ENCODE results near the gene CREBBP. TPM values are rescaled to one million over a fixed set of nuclear protein-coding genes. Genes with fewer than 3 reads are reported as not detected.

The CREBBP gene
- polyA plus RNA-seq, 1 of the 3 experiments (the other 2 are of a cell fraction): 5.7 TPM

GRCh38 chr16:3687792-3688191 is 192.7 kb downstream of the CREBBP start:
- Histone ChIP-seq H3K9me2 (no peaks in the 10 kb centered on the region), H3K79me2 (ENCODE audit: insufficient read depth) (no peaks in the 10 kb centered on the region), H3K4me1 (ENCODE audit: control insufficient read depth in 1 of 2, insufficient read depth in 2 of 2, low read depth in 1 of 2, low read length in 1 of 2) (peaks cover 5 to 6% of the 10 kb centered on the region in 2 experiments; a peak in 3 of 4 replicates), H3K36me3 (replicated peaks in 1 of 2; ENCODE audit: control insufficient read depth in 1 of 2, insufficient read depth in 2 of 2, low read length in 1 of 2) (peaks cover 31 to 43% of the 10 kb centered on the region in 2 experiments), H3F3A (replicated peaks; ENCODE audit: insufficient read depth) (no peaks in the 10 kb centered on the region), H3K9me3 (no peaks in the 10 kb centered on the region), H3K9ac (no peak overlapping the region), H4K20me1 (ENCODE audit: insufficient read depth) (no peaks in the 10 kb centered on the region), H3K27me3 (ENCODE audit: insufficient read depth) (no peaks in the 10 kb centered on the region), H3K4me3 (ENCODE audit: low read depth in 2 of 2, low read length in 1 of 2) (no peak overlapping the region), H3K4me2 (no peak overlapping the region), H2AFZ (ENCODE audit: low read depth) (no peak overlapping the region), H3K27ac (ENCODE audit: low read depth in 2 of 2, low read length in 1 of 2) (no peak overlapping the region)
- WGBS (ENCODE audit: low lambda C conversion rate): 95% methylated on average over 9 of the region's 9 CpGs
- POLR2A ChIA-PET: interaction anchor here (0.7 kb wide), 1 partner anchor 48 kb away, joined by 5 read pairs; no protein-coding TSS in a partner anchor
- TF ChIP-seq GATA2 (CRISPR knock-in tag; IDR thresholded peaks at IDR 0.05) (no peak), RXRA (IDR thresholded peaks at IDR 0.05; ENCODE audit: borderline replicate concordance, low read depth) (no peak), ZBTB33 (IDR thresholded peaks at IDR 0.05; ENCODE audit: borderline replicate concordance, low read depth) (no peak), SMC3 (IDR thresholded peaks at IDR 0.05; ENCODE audit: low read depth, low read length) (no peak), PBX3 (IDR thresholded peaks at IDR 0.05) (no peak), RFX5 (IDR thresholded peaks at IDR 0.05; ENCODE audit: low read length) (no peak), CTCF (IDR thresholded peaks at IDR 0.05) (no peak), RAD21 (IDR thresholded peaks at IDR 0.05; ENCODE audit: low read length) (no peak), USF2 (IDR thresholded peaks at IDR 0.05; ENCODE audit: borderline replicate concordance, low read depth, low read length) (no peak)
- no peak for DNase-seq
- CTCF ChIA-PET: interaction anchor here (1.0 kb wide), 1 partner anchor 14 kb away, joined by 3 read pairs; no protein-coding TSS in a partner anchor

GRCh38 chr16:3687021-3687420 is 193.5 kb downstream of the CREBBP start:
- no peak for DNase-seq
- peaks cover 5 to 6% of the 10 kb centered on the region in 2 experiments; a peak in 3 of 4 replicates for H3K4me1 ChIP-seq (ENCODE audit: control insufficient read depth in 1 of 2, insufficient read depth in 2 of 2, low read depth in 1 of 2, low read length in 1 of 2)
- H3K79me2 ChIP-seq (ENCODE audit: insufficient read depth): no peaks in the 10 kb centered on the region
- no peaks in the 10 kb centered on the region for H3K27me3 ChIP-seq (ENCODE audit: insufficient read depth)
- no peak overlapping the region for H3K4me3 ChIP-seq (ENCODE audit: low read depth in 2 of 2, low read length in 1 of 2)
- no peaks in the 10 kb centered on the region for H3K9me2 ChIP-seq
- ChIA-PET CTCF (no interaction called here), POLR2A (no interaction called here)
- H2AFZ ChIP-seq (ENCODE audit: low read depth): no peak overlapping the region
- no peaks in the 10 kb centered on the region for H4K20me1 ChIP-seq (ENCODE audit: insufficient read depth)
- no peak for TF ChIP-seq MXI1 (IDR thresholded peaks at IDR 0.05; ENCODE audit: low read depth, low read length)
- TF ChIP-seq MEF2A (IDR thresholded peaks at IDR 0.05; ENCODE audit: borderline replicate concordance, low read depth): no peak
- no peak for TF ChIP-seq FOSL2 (IDR thresholded peaks at IDR 0.05; ENCODE audit: borderline replicate concordance, low read depth)
- TF ChIP-seq EP300 (IDR thresholded peaks at IDR 0.05; ENCODE audit: borderline replicate concordance in 1 of 2, low read depth in 1 of 2, low read length in 1 of 2): no peak
- no peak for TF ChIP-seq GATA2 (CRISPR knock-in tag; IDR thresholded peaks at IDR 0.05)
- no peak for TF ChIP-seq YY1 (IDR thresholded peaks at IDR 0.05; ENCODE audit: low read depth)
- H3F3A ChIP-seq (replicated peaks; ENCODE audit: insufficient read depth): no peaks in the 10 kb centered on the region
- H3K27ac ChIP-seq (ENCODE audit: low read depth in 2 of 2, low read length in 1 of 2): no peak overlapping the region
- H3K9ac ChIP-seq: no peak overlapping the region
- no peak overlapping the region for H3K4me2 ChIP-seq
- 92% methylated on average over 7 of the region's 7 CpGs for WGBS (ENCODE audit: low lambda C conversion rate)
- no peaks in the 10 kb centered on the region for H3K9me3 ChIP-seq
- peaks cover 31 to 51% of the 10 kb centered on the region in 2 experiments for H3K36me3 ChIP-seq (replicated peaks in 1 of 2; ENCODE audit: control insufficient read depth in 1 of 2, insufficient read depth in 2 of 2, low read length in 1 of 2)
